Erythroblast (primary cell): Measurements from ENCODE around the gene APOBR.

Source experiments
- DNase-seq, 2 experiments: peaks; one replicate each; lab custom pipeline; 2025; lab: John Stamatoyannopoulos, UW
- GATA1 ChIP-seq: IDR thresholded peaks from 2 replicates; pipeline ENCODE4 v1.6.1; 2011; ENCODE audit warnings: low read depth, mild to moderate bottlenecking, control low read depth, low read length, moderate library complexity
- POLR2A ChIP-seq: IDR thresholded peaks from 2 replicates; pipeline ENCODE4 v1.6.1; 2011; ENCODE audit warnings: mild to moderate bottlenecking, low read length

The APOBR gene

DNA sequence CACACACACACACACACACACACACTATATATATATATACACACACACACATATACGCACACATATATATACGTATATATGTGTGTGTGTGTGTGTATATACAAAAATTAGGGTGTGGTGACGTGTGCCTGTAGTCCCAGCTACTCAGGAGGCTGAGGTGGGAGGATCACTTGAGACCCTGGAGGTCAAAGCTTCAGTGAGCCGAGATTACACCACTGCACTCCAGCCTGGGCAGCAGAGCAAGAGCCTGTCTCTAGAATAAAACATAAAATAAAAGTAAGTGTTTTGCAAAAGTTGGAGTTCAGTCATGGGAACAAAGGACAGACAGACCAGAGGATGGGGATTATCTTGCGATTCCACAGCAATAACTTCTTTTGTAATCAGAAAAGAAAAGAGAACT, 33.5 kb downstream of the APOBR start:
- no peak for TF ChIP-seq GATA1
- no peak for TF ChIP-seq POLR2A

DNA sequence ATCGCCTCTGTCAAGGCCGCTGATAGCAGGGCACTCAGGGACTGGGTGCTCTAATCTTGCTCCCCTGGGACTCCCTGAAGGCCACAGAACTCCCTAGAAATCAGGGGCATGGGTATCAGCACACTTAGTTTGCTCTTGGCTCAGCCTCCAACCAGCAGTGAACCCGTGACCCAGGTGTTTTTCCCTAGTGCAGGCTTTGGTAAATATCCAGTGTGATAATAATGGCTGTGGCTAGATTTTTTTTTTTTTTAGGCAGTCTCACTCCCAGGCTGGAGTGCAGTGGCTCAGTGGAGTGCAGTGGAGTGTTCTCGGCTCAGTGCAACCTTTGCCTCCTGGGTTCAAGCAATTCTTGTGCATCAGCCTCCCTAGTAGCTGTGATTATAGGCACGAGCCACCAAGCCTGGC, 34.0 kb downstream of the APOBR start:
- no peak for DNase-seq
- TF ChIP-seq POLR2A (no peak), GATA1 (no peak)

More for the DNA sequence above, 33.5 kb downstream of the APOBR start:
- DNase-seq = no peak

DNA sequence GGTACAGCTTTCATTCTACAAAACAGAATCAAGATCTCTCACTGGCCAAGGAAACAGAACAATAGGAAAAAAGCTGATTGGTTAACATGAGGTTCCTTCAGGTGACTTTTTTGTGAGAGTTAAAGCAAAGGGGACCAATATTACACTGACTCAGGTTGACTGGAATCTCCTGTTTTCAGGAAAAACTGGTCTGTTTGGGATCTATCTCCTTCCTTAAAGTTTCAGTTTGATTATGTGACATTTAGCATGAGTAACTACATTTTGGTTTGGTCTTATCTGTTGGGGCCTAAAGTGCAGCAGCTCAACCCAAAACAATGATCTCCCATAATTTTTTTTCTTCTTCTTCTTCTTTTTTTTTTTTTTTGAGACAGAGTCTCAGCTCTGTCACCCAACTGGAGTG, 34.7 kb downstream of the APOBR start:
- no peak for TF ChIP-seq GATA1
- no peak for TF ChIP-seq POLR2A
- no peak for DNase-seq

DNA sequence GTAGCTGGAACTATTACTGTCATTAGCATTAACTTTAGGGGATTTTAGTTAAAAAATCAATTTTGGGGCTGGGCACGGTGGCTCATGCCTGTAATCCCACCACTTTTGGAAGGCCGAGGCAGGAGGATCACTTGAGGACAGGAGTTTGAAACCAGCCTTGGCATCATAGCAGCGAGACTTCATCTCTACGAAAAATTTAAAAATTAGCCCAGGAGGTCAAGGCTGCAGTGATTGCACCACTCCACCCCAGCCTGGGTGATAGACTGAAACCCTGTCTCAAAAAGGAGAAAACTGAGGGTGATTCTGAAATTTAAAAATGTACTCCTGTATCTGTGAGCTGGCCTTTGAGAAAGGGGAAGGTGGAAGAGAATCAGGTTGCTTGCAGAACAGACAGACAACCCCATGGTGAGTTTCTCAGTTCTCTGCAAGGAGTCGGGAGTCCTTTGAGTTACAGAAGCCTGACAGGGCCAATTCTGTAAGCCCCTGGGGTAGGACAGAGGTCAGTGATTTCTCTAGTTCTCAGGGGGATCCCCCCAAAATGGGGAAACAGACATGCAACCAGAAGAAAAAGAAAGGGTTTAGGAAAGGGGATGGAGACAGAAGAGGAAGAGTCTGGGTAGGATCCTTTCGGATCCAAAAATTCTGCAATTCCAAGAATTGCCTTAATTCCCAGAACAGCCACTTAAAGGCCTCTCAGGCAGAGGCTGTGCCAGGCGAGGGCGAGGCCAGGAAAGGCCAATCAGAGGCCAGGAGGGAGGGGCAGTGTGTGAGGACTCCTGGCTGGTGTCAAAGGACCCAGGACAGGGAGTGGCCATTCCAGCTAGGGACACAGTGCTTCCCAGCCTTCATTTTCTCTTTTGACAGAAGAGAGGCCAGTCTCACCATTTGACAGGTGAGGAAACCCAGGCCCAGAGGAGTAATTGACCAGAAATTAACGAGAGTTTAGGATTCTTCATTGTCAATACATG, 37.6 kb downstream of the APOBR start:
- no peak for DNase-seq
- TF ChIP-seq POLR2A = no peak
- no peak for TF ChIP-seq GATA1

GRCh38 chr16:28532940-28533647, 38.7 kb downstream of the APOBR start:
- no peak for DNase-seq
- TF ChIP-seq POLR2A = no peak

GRCh38 chr16:28534542-28535373, 40.3 kb downstream of the APOBR start:
- DNase-seq = no peak
- TF ChIP-seq POLR2A = no peak
- TF ChIP-seq GATA1 = no peak

DNA sequence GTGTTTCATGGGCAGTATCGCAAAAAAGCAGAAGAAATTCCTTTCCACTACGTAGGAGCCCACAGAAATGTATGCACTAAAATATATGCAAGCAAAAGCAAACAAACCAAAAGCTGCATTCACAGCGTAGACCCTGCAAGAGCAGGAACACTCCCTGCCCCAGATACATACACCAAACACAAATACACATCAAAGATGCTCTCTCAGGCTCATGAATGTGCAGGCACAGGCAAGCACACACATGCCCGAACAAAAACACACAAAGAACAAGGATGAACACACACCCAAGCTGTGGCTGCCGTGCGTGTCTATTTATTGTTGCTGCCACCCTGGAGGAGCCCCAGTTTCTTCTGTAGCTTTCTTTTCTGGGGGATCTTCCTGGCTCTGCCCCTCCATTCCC, 42.6 kb downstream of the APOBR start:
- TF ChIP-seq GATA1 = no peak
- TF ChIP-seq POLR2A = no peak
- no peak for DNase-seq

DNA sequence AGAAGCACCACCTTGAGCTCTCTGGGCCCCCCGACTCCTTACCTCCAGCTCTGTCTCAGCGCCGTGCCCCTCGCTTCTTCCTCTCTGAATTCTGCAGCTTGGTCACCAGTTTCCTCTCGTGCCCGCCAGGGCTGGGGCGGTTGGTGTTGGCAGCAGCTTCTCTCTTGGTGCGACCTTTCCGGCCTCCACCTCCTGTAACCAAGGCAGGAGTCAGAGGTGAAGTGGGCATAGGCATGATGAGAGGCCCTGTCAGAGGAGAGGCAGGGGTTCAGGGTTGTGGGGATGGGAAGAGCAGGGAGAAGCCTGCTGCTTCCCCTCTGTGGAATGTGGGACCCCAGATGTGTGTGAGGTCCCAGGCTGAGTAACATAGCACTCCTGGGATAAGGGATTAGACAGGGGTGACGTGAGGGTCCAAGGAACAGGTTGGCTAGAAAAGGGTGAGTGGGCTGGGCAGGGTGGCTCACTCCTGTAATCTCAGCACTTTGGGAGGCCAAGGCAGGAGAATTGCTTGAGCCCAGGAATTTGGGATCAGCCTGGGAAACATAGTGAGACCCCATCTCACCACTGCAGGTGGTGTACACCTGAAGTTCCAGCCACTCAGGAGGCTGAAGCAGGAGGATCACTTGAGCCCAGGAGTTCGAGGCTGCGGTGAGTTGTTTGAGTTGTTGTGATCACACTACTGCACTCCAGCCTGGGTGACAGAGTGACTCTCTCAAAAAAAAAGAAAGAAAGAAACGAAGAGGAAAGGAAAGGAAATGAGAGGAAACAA, 43.7 kb downstream of the APOBR start:
- TF ChIP-seq POLR2A (no peak), GATA1 (no peak)
- no peak for DNase-seq

GRCh38 chr16:28538733-28539596, 44.5 kb downstream of the APOBR start, which contains the start of gene NUPR1:
NUPR1 (minus strand) TSS chr16:28538974; CDS start chr16:28538907, 67 bp downstream.
- DNase-seq = no peak

DNA sequence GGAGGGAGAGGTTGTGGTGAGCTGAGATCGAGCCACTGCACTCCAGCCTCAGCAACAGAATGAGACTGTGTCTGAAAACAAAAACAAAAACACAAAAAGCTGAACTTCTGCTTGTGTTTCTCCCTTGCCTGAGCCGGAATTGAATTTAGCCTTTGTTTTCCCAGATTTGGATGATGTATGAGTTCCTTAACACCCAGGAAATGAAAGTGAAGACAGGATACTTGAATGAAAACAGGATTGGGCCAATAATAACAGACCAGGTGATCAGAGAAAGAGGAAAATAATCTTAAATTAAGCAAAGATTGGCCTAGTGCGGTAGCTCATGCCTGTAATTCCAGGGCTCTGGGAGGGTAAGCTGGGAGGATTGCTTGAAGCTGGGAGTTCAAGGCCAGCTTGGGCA, 45.9 kb downstream of the APOBR start:
- DNase-seq = no peak
- no peak for TF ChIP-seq GATA1
- TF ChIP-seq POLR2A = no peak

More at GRCh38 chr16:28538733-28539596, 44.5 kb downstream of the APOBR start, which contains the start of gene NUPR1:
- no peak for TF ChIP-seq POLR2A
- TF ChIP-seq GATA1 = no peak

GRCh38 chr16:28542646-28543045, 48.2 kb downstream of the APOBR start:
- no peak for DNase-seq
- no peak for TF ChIP-seq GATA1
- no peak for TF ChIP-seq POLR2A

DNA sequence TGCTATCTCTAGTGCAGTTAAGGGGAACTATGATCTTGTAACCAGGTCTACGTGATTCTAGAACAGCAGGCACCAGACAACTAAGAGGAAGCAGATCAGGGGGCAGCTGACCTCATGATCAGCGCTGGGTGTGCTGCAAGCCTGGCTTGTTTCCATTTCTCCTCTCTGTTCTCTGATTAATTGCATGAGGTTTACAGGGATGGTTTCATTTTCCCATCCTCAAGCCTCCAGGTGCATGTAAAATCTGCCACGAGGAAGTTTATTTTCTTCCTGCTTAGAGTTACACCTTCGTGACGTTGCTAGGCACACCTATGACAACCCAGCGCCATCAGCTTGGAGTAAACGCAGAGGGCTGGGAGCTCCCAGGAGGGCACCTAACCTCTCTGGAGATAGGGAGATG, 48.6 kb downstream of the APOBR start:
- no peak for TF ChIP-seq GATA1
- TF ChIP-seq POLR2A = no peak
- no peak for DNase-seq
